K562 (cell line): ENCODE data around the gene TMEM191C. TPM values are rescaled to one million over a fixed set of nuclear protein-coding genes. Genes with fewer than 3 reads are reported as not detected.
"Not testable (repeated sequence)": the region's sequence is repeated elsewhere in the genome, so short reads cannot be mapped to it uniquely, and the experiment has no call there.

Experiments
- ATAC-seq: fragments of 200-7000 bp; cut with Tn5 transposase; 3 replicates; pipeline ENCODE4 v1.9.1; 2020; ENCODE audit warnings: moderate library complexity
- BruUV-seq: library from RNA; stranded (reverse); fragments of 400-500 nt; replicated peaks from 2 replicates; lab custom pipeline; 2021; lab: Mats Ljungman, UMichigan
- CTCF ChIA-PET: fragments of 300-600 bp; formaldehyde crosslinking; extraction: SDS; loops from one replicate; lab custom pipeline; 2021; ENCODE audit warnings: low intra/inter-chr PET ratio; lab: Yijun Ruan, JAX
- POLR2A ChIA-PET: fragments of 300-600, 350-650 bp; sonication (Branson Sonifier 250); formaldehyde crosslinking; extraction: SDS; loops from one replicate; lab custom pipeline; 2021; ENCODE audit warnings: antibody characterized with exemption, inconsistent platforms; lab: Yijun Ruan, JAX
- DNase-seq, 4 experiments: peaks; one replicate each; pipeline versions ENCODE4 v3.0.0 to v3.0.0-alpha.2; 2011 to 2018; ENCODE audit warnings: low spot score in 3 of 4, mixed read lengths in 3 of 4; ENCODE audit errors: extremely low read depth in 1 of 4
- FAIRE-seq: peaks from 2 replicates; lab custom pipeline; 2011; peaks lifted over from hg19 to GRCh38; lab: Jason Lieb, UNC
- H2AFZ ChIP-seq: 2 replicates; pipeline ENCODE4 v1.6.0; 2011; ENCODE audit warnings: low read depth, low read length, control low read depth, inconsistent platforms
- H3K27ac ChIP-seq: fragments of 200-600 bp; 3 replicates; pipeline ENCODE4 v1.8.0; 2011; ENCODE audit warnings: low read depth, mild to moderate bottlenecking, control low read depth, inconsistent platforms, low read length, moderate library complexity, mixed read lengths; ENCODE audit errors: extremely low read depth
- H3K27me3 ChIP-seq, 2 experiments: fragments of 300-600 bp in 1 of 2; 2 replicates in 1 of 2; 3 replicates in 1 of 2; pipeline versions ENCODE4 v1.6.0 to v1.8.0; 2011; ENCODE audit warnings: inconsistent platforms in 2 of 2, low read length in 2 of 2, mild to moderate bottlenecking in 1 of 2, mixed read lengths in 1 of 2, moderate library complexity in 1 of 2; ENCODE audit not compliant: control insufficient read depth in 2 of 2, insufficient read depth in 2 of 2
- H3K36me3 ChIP-seq: fragments of 300-600 bp; 3 replicates; pipeline ENCODE4 v1.8.0; 2011; ENCODE audit warnings: mild to moderate bottlenecking, low read length, inconsistent platforms; ENCODE audit not compliant: control insufficient read depth, insufficient read depth
- H3K4me1 ChIP-seq, 2 experiments: fragments of 200-600 bp in 1 of 2; replicated peaks in 1 of 2; 2 replicates in 1 of 2; 3 replicates in 1 of 2; pipeline versions ENCODE4 v1.5.1 to v1.8.0; 2011; ENCODE audit warnings: inconsistent platforms in 2 of 2, low read length in 2 of 2, mild to moderate bottlenecking in 1 of 2, mixed read lengths in 1 of 2, moderate library complexity in 1 of 2; ENCODE audit not compliant: control insufficient read depth in 2 of 2, insufficient read depth in 2 of 2
- H3K4me2 ChIP-seq: 2 replicates; pipeline ENCODE4 v1.6.1; 2011; ENCODE audit warnings: low read length, control low read depth, inconsistent platforms, mixed read lengths; ENCODE audit not compliant: insufficient read depth
- H3K4me3 ChIP-seq: fragments of 200-600 bp; sonication (generic), shearing (Covaris generic); 2 replicates; pipeline ENCODE4 v1.5.1; 2016; ENCODE audit warnings: control low read depth, inconsistent platforms
- H3K79me2 ChIP-seq: fragments of 200-600 bp; 3 replicates; pipeline ENCODE4 v1.8.0; 2011; ENCODE audit warnings: low read length, inconsistent platforms; ENCODE audit not compliant: control insufficient read depth, insufficient read depth
- H3K9ac ChIP-seq, 2 experiments: 2 replicates each; pipeline versions ENCODE4 v1.6.0 to v1.6.1; 2011; ENCODE audit warnings: low read depth in 2 of 2, low read length in 2 of 2, control low read depth in 1 of 2, inconsistent platforms in 1 of 2, mild to moderate bottlenecking in 1 of 2, mixed read lengths in 1 of 2; ENCODE audit not compliant: insufficient read depth in 1 of 2
- H3K9me1 ChIP-seq: one replicate; pipeline ENCODE4 v1.6.0; 2011; ENCODE audit warnings: inconsistent platforms, mild to moderate bottlenecking, low read length, moderate library complexity; ENCODE audit not compliant: control insufficient read depth, insufficient read depth
- H3K9me3 ChIP-seq: replicated peaks from 2 replicates; pipeline ENCODE4 v1.5.1; 2011; ENCODE audit warnings: low read depth, low read length, inconsistent platforms; ENCODE audit not compliant: control insufficient read depth, insufficient read depth
- H4K20me1 ChIP-seq: replicated peaks from 2 replicates; pipeline ENCODE4 v1.6.1; 2011; ENCODE audit warnings: low read length, inconsistent platforms, mixed read lengths; ENCODE audit not compliant: control insufficient read depth, insufficient read depth
- CBFA2T2 ChIP-seq: fragments of 450-650 bp; conservative IDR thresholded peaks from 2 replicates; pipeline ENCODE4 v1.6.1; 2017; ENCODE audit warnings: mild to moderate bottlenecking
- CBFA2T3 ChIP-seq: fragments of 450-650 bp; IDR thresholded peaks from 2 replicates; pipeline ENCODE4 v1.6.1; 2017
- CXXC5 ChIP-seq: fragments of 250-450 bp; sonication (Bioruptor Pico); IDR thresholded peaks from 2 replicates; pipeline ENCODE4 v1.8.0; 2022; ENCODE audit warnings: inconsistent platforms, mild to moderate bottlenecking, moderate library complexity
- DPF2 ChIP-seq: fragments of 450-650 bp; IDR thresholded peaks from 2 replicates; pipeline ENCODE4 v1.6.1; 2016
- HDAC1 ChIP-seq, 2 experiments: fragments of 450-650 bp; IDR thresholded peaks; 2 replicates each; pipeline ENCODE4 v1.6.1; 2016 to 2017; ENCODE audit warnings: inconsistent platforms in 1 of 2, mild to moderate bottlenecking in 1 of 2, moderate library complexity in 1 of 2
- MNT ChIP-seq, 2 experiments: fragments of 450-650 bp; conservative IDR thresholded peaks; 2 replicates each; pipeline ENCODE4 v1.6.1; 2017; ENCODE audit warnings: mild to moderate bottlenecking in 2 of 2, moderate library complexity in 2 of 2
- NR2C1 ChIP-seq, 2 experiments: fragments of 450-650 bp; IDR thresholded peaks; 2 replicates each; pipeline ENCODE4 v1.6.1; 2017; ENCODE audit warnings: mild to moderate bottlenecking in 2 of 2, antibody characterized with exemption in 1 of 2, inconsistent platforms in 1 of 2, missing compliant biosample characterization in 1 of 2, missing genetic modification characterization in 1 of 2
- RAD51 ChIP-seq: fragments of 450-650 bp; IDR thresholded peaks from 2 replicates; pipeline ENCODE4 v1.7.1; 2016; ENCODE audit warnings: low read depth, mild to moderate bottlenecking, borderline replicate concordance
- SMAD4 ChIP-seq: fragments of 250-450 bp; sonication (Bioruptor Pico); conservative IDR thresholded peaks from 2 replicates; pipeline ENCODE4 v1.8.0; 2021; ENCODE audit warnings: inconsistent platforms, mild to moderate bottlenecking, moderate library complexity
- WGBS: fragments of 100-300 bp; shearing (Covaris generic); methylation state at CpG from one replicate; pipeline ENCODE4 v1.1.6; 2016; ENCODE audit warnings: low coverage, mixed read lengths; ENCODE audit not compliant: insufficient coverage; ENCODE audit errors: missing lambda C conversion rate; 5-methylcytosine and 5-hydroxymethylcytosine counted together
- in situ Hi-C: fragments of 300-500 bp; cut with MboI; formaldehyde crosslinking; loops from 4 replicates; pipeline ENCODE4 v1.15.0; 2018; ENCODE audit warnings: inconsistent platforms, mixed read lengths
- intact Hi-C: fragments of 100-400 bp; cut with micrococcal nuclease; formaldehyde crosslinking; loops from 2 replicates; pipeline ENCODE4 v1.14.2; 2022
- polyA plus RNA-seq, 8 experiments: library from polyadenylated mRNA; depleted of rRNA in 4 of 8; stranded (reverse) in 5 of 8; unstranded in 3 of 8; fragments of >200 nt; fragmentation: Nextera tagmentation in 2 of 8; fragmentation: Illumina TruSeq in 1 of 8; extraction: Ambion mirVana in 2 of 8; extraction: Trizol in 1 of 8; gene quantifications; 2 replicates each; pipeline versions ENCODE4 v1.2.1 to v1.2.3, GENCODE V29; 2011 to 2014; ENCODE audit warnings: inconsistent platforms in 1 of 8, missing spikeins in 1 of 8
- total RNA-seq, 7 experiments: library from RNA; depleted of rRNA in 6 of 7; stranded (reverse); fragments of >200 nt in 6 of 7; fragmentation: Illumina TruSeq in 2 of 7; extraction: Trizol in 2 of 7; gene quantifications; 2 replicates each; pipeline versions ENCODE4 v1.2.1 to v1.2.3, GENCODE V29; 2011 to 2021; ENCODE audit warnings: low replicate concordance in 1 of 7
- TF ChIP-seq, protein P1 (sequence below): sonication (generic); formaldehyde crosslinking; IDR thresholded peaks from 2 replicates; pipeline ENCODE4 v1.9.0; 2022; ENCODE audit warnings: mild to moderate bottlenecking, missing genetic modification reagents
- TF ChIP-seq, protein P2 (sequence below): sonication (generic); formaldehyde crosslinking; IDR thresholded peaks from 2 replicates; pipeline ENCODE4 v1.8.0; 2022; ENCODE audit warnings: missing genetic modification reagents, mild to moderate bottlenecking, moderate library complexity, borderline replicate concordance

Gene TMEM191C
- total and polyA plus RNA-seq, 9 of the 15 experiments (the other 6 are each of a cell fraction or from before 2014, with no cell fraction given): 0.15 to 7.1 (median 1.1) TPM

GRCh38 chr22:21435998-21436810 is 31.0 kb upstream of the TMEM191C start:
- DNase-seq, H3K4me2 ChIP-seq: not testable (repeated sequence)

GRCh38 chr22:21438013-21438412 is 29.2 kb upstream of the TMEM191C start:
- Histone ChIP-seq H3K4me1 (peaks cover 5 to 15% of the 10 kb centered on the region in 2 experiments; a peak in 4 of 5 replicates), H3K27ac (peak overlapping the region; percentile 26; the same call in 1 of the 3 replicates), H3K4me2 (peak overlapping the region; percentile 37; the same call in 1 of the 2 replicates), H3K79me2 (peaks cover 12% of the 10 kb centered on the region), H3K9ac (peak overlapping the region in 1 of 2 experiments; percentile 74; a peak in 2 of 4 replicates)
- WGBS: 33% methylated on average over 4 of the region's 6 CpGs
- BruUV-seq; H3K27me3 ChIP-seq; H3K9me3 ChIP-seq; H3K36me3 ChIP-seq; intact Hi-C loops; H4K20me1 ChIP-seq; H3K9me1 ChIP-seq; H2AFZ ChIP-seq; H3K4me3 ChIP-seq; in situ Hi-C loops; FAIRE-seq; DNase-seq; POLR2A ChIA-PET; CTCF ChIA-PET; TF ChIP-seq NR2C1 (IDR thresholded peaks at IDR 0.05): not testable (repeated sequence)
- peak; percentile 70 for ATAC-seq
- TF ChIP-seq DPF2 (peak; percentile 66), CBFA2T3 (peak; percentile 34), MNT (conservative IDR thresholded peaks at IDR 0.05) (peak in 1 of 2 experiments; percentile 86; a peak in 2 of 4 replicates), HDAC1 (IDR thresholded peaks at IDR 0.05) (peak in 1 of 2 experiments; percentile 78; a peak in 2 of 4 replicates), RAD51 (0 out of 2 replicates have a peak, but pooled peaks have one; percentile 23), SMAD4 (CRISPR knock-in tag) (peak; percentile 54), CBFA2T2 (peak; percentile 26; the same call in 1 of the 2 replicates), CXXC5 (CRISPR knock-in tag) (peak; percentile 59; the same call in 1 of the 2 replicates), NR2C1 (tag; IDR thresholded peaks at IDR 0.05) (peak; percentile 82)
- TF ChIP-seq, protein P1, sequence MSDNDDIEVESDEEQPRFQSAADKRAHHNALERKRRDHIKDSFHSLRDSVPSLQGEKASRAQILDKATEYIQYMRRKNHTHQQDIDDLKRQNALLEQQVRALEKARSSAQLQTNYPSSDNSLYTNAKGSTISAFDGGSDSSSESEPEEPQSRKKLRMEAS: 0 out of 2 replicates have a peak, but pooled peaks have one; percentile 35
- TF ChIP-seq, protein P2, sequence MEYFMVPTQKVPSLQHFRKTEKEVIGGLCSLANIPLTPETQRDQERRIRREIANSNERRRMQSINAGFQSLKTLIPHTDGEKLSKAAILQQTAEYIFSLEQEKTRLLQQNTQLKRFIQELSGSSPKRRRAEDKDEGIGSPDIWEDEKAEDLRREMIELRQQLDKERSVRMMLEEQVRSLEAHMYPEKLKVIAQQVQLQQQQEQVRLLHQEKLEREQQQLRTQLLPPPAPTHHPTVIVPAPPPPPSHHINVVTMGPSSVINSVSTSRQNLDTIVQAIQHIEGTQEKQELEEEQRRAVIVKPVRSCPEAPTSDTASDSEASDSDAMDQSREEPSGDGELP: peak; percentile 50; the same call in 1 of the 2 replicates

More at GRCh38 chr22:21435998-21436810, 31.0 kb upstream of the TMEM191C start:
- in situ Hi-C loops, H4K20me1 ChIP-seq, H3K9me3 ChIP-seq, POLR2A ChIA-PET, H3K27me3 ChIP-seq, BruUV-seq, H3K36me3 ChIP-seq, H3K4me1 ChIP-seq, CTCF ChIA-PET, intact Hi-C loops, H2AFZ ChIP-seq, FAIRE-seq, H3K27ac ChIP-seq, H3K4me3 ChIP-seq, H3K9me1 ChIP-seq, H3K79me2 ChIP-seq: not testable (repeated sequence)
- peak; percentile 37 for ATAC-seq
- WGBS: 76% methylated on average over 4 of the region's 12 CpGs
- H3K9ac ChIP-seq: peak overlapping the region in 1 of 2 experiments; percentile 74; a peak in 2 of 4 replicates
